Keratinocyte (primary cell): Measurements from ENCODE around the gene GCC1. TPM values are rescaled to one million over a fixed set of nuclear protein-coding genes. Genes with fewer than 3 reads are reported as not detected.

ENCODE experiments used
- DNase-seq: peaks from one replicate; pipeline ENCODE4 v3.0.0-alpha.2; 2011; ENCODE audit warnings: low read depth, missing footprints, low spot score
- FAIRE-seq: peaks from 2 replicates; lab custom pipeline; 2011; peaks lifted over from hg19 to GRCh38; lab: Jason Lieb, UNC
- H2AFZ ChIP-seq: 2 replicates; pipeline ENCODE4 v1.6.0; 2012; ENCODE audit warnings: low read length, control low read depth, inconsistent platforms; ENCODE audit not compliant: control insufficient read depth
- H3K27ac ChIP-seq: 2 replicates; pipeline ENCODE4 v1.5.1; 2011; ENCODE audit warnings: low read length; ENCODE audit not compliant: control insufficient read depth, insufficient read depth
- H3K27me3 ChIP-seq: 3 replicates; pipeline ENCODE4 v1.6.0; 2011; ENCODE audit warnings: low read length; ENCODE audit not compliant: control insufficient read depth, insufficient read depth; ENCODE audit errors: extremely low read depth
- H3K36me3 ChIP-seq, 2 experiments: 2 replicates in 1 of 2; 3 replicates in 1 of 2; pipeline ENCODE4 v1.5.1; 2011; ENCODE audit warnings: low read length in 2 of 2, mild to moderate bottlenecking in 1 of 2; ENCODE audit not compliant: control insufficient read depth in 2 of 2, insufficient read depth in 2 of 2; ENCODE audit errors: extremely low read depth in 1 of 2
- H3K4me1 ChIP-seq: 3 replicates; pipeline ENCODE4 v1.5.1; 2011; ENCODE audit warnings: low read length; ENCODE audit not compliant: control insufficient read depth, insufficient read depth; ENCODE audit errors: extremely low read depth
- H3K4me2 ChIP-seq: 3 replicates; pipeline ENCODE4 v1.6.0; 2011; ENCODE audit warnings: low read depth, low read length; ENCODE audit not compliant: control insufficient read depth, insufficient read depth; ENCODE audit errors: extremely low read depth
- H3K4me3 ChIP-seq, 3 experiments: fragments of 200-600 bp in 1 of 3; sonication (generic) in 1 of 3; 2 replicates in 2 of 3; 3 replicates in 1 of 3; pipeline ENCODE4 v1.5.1; 2011 to 2016; ENCODE audit warnings: low read length in 3 of 3, mild to moderate bottlenecking in 3 of 3, control low read depth in 2 of 3, inconsistent platforms in 1 of 3, low read depth in 1 of 3, mixed read lengths in 1 of 3, mixed run types in 1 of 3, moderate library complexity in 1 of 3; ENCODE audit not compliant: control insufficient read depth in 2 of 3, insufficient read depth in 2 of 3; ENCODE audit errors: extremely low read depth in 1 of 3
- H3K79me2 ChIP-seq: 2 replicates; pipeline ENCODE4 v1.6.0; 2012; ENCODE audit warnings: low read length; ENCODE audit not compliant: control insufficient read depth, insufficient read depth
- H3K9ac ChIP-seq: 3 replicates; pipeline ENCODE4 v1.6.0; 2011; ENCODE audit warnings: low read length; ENCODE audit not compliant: control insufficient read depth, insufficient read depth; ENCODE audit errors: extremely low read depth
- H3K9me1 ChIP-seq: 3 replicates; pipeline ENCODE4 v1.6.0; 2011; ENCODE audit warnings: low read length; ENCODE audit not compliant: control insufficient read depth, insufficient read depth; ENCODE audit errors: extremely low read depth
- H3K9me3 ChIP-seq: 2 replicates; pipeline ENCODE4 v1.5.1; 2012; ENCODE audit warnings: low read depth, low read length; ENCODE audit not compliant: control insufficient read depth
- H4K20me1 ChIP-seq: 3 replicates; pipeline ENCODE4 v1.6.0; 2011; ENCODE audit warnings: low read length; ENCODE audit not compliant: control insufficient read depth, insufficient read depth; ENCODE audit errors: extremely low read depth
- EZH2 ChIP-seq: IDR thresholded peaks from one replicate; pipeline ENCODE4 v1.6.1; 2012; ENCODE audit warnings: inconsistent platforms, mild to moderate bottlenecking, low read length, moderate library complexity
- dilution Hi-C: fragments of 300-500 bp; cut with MboI; formaldehyde crosslinking; loops from one replicate; pipeline ENCODE4 v1.7.0; 2020; ENCODE audit warnings: low sequenced_read_pairs; ENCODE audit not compliant: extremely low pct_ligation_motif_present
- polyA plus RNA-seq, 5 experiments: library from polyadenylated mRNA; depleted of rRNA in 3 of 5; stranded (reverse) in 3 of 5; stranded (forward) in 1 of 5; unstranded in 1 of 5; fragments of >200 nt; gene quantifications; 1 replicate in 1 of 5; 2 replicates in 3 of 5; 3 replicates in 1 of 5; pipeline versions ENCODE4 v1.2.1 to v1.2.3, GENCODE V29; 2011 to 2012; ENCODE audit warnings: missing spikeins in 2 of 5, low read depth in 1 of 5, low replicate concordance in 1 of 5
- TF ChIP-seq, protein P1 (sequence below), 3 experiments: IDR thresholded peaks in 1 of 3; conservative IDR thresholded peaks in 1 of 3; optimal IDR thresholded peaks in 1 of 3; 2 replicates in 2 of 3; 3 replicates in 1 of 3; pipeline versions ENCODE3 to v1.5.1; 2011; ENCODE audit warnings: low read length in 3 of 3, mild to moderate bottlenecking in 3 of 3, moderate library complexity in 2 of 3, control low read depth in 1 of 3, inconsistent platforms in 1 of 3; ENCODE audit not compliant: insufficient read depth in 2 of 3; ENCODE audit errors: extremely low read depth in 1 of 3

GCC1 gene
- polyA plus RNA-seq, 1 donor (not counting 4 experiments of a cell fraction or from before 2014, with no cell fraction given), result 8.9 TPM

GRCh38 chr7:127592550-127592949, 7.2 kb upstream of the GCC1 start:
- dilution Hi-C loops, result no loop called here
- Histone ChIP-seq H3K27me3 (no peaks in the 10 kb centered on the region), H3K4me3 (no peak overlapping the region), H3K9me1 (no peaks in the 10 kb centered on the region), H3K36me3 (peaks cover 9% of the 10 kb centered on the region in 2 experiments), H3K9me3 (no peaks in the 10 kb centered on the region), H3K9ac (no peak overlapping the region), H4K20me1 (no peaks in the 10 kb centered on the region), H3K27ac (no peak overlapping the region), H3K4me2 (no peak overlapping the region), H3K4me1 (peaks cover 11% of the 10 kb centered on the region), H3K79me2 (peaks cover 16% of the 10 kb centered on the region), H2AFZ (no peak overlapping the region)
- FAIRE-seq (no peak), DNase-seq (no peak)
- no peak for TF ChIP-seq EZH2
- TF ChIP-seq, protein P1, sequence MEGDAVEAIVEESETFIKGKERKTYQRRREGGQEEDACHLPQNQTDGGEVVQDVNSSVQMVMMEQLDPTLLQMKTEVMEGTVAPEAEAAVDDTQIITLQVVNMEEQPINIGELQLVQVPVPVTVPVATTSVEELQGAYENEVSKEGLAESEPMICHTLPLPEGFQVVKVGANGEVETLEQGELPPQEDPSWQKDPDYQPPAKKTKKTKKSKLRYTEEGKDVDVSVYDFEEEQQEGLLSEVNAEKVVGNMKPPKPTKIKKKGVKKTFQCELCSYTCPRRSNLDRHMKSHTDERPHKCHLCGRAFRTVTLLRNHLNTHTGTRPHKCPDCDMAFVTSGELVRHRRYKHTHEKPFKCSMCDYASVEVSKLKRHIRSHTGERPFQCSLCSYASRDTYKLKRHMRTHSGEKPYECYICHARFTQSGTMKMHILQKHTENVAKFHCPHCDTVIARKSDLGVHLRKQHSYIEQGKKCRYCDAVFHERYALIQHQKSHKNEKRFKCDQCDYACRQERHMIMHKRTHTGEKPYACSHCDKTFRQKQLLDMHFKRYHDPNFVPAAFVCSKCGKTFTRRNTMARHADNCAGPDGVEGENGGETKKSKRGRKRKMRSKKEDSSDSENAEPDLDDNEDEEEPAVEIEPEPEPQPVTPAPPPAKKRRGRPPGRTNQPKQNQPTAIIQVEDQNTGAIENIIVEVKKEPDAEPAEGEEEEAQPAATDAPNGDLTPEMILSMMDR (optimal IDR thresholded peaks at IDR 0.05 in 1 of 3, IDR thresholded peaks at IDR 0.05 in 1 of 3, conservative IDR thresholded peaks at IDR 0.05 in 1 of 3; ENCODE audit: extremely low read depth in 1 of 3, insufficient read depth in 2 of 3, low read length in 3 of 3), result no peak

- H3K9me3 ChIP-seq, result no peaks in the 10 kb centered on the region
- no peak overlapping the region for H2AFZ ChIP-seq
- H3K4me3 ChIP-seq, result no peak overlapping the region
- H3K9ac ChIP-seq, result no peak overlapping the region
- H3K4me2 ChIP-seq, result no peak overlapping the region
- H3K9me1 ChIP-seq, result no peaks in the 10 kb centered on the region
- peaks cover 16% of the 10 kb centered on the region for H3K79me2 ChIP-seq
- no peak for DNase-seq
- peaks cover 13% of the 10 kb centered on the region for H3K4me1 ChIP-seq
- dilution Hi-C loops, result no loop called here
- H3K36me3 ChIP-seq, result peaks cover 9% of the 10 kb centered on the region in 2 experiments
- H3K27ac ChIP-seq, result no peak overlapping the region
- no peaks in the 10 kb centered on the region for H4K20me1 ChIP-seq
- TF ChIP-seq, protein P1 (optimal IDR thresholded peaks at IDR 0.05 in 1 of 3, IDR thresholded peaks at IDR 0.05 in 1 of 3, conservative IDR thresholded peaks at IDR 0.05 in 1 of 3; ENCODE audit: extremely low read depth in 1 of 3, insufficient read depth in 2 of 3, low read length in 3 of 3), result no peak
- TF ChIP-seq EZH2, result no peak
- FAIRE-seq, result no peak
- H3K27me3 ChIP-seq, result no peaks in the 10 kb centered on the region
These were observed 6.2 kb upstream of the GCC1 start for GRCh38 chr7:127591591-127591990.
